Activated CD4-positive, alpha-beta memory T cell treated with anti-CD3 and anti-CD28 coated beads, Interleukin-2, amount 10 ng/mL, durations not matched to agents 7 days and 5 days (primary cell): ENCODE results near the gene WDR7. TPM values are rescaled to one million over a fixed set of nuclear protein-coding genes. Genes with fewer than 3 reads are reported as not detected.
A peak's percentile ranks its signal among the peaks of the same experiment; 100 is the strongest.

Source experiments
- CTCF ChIA-PET: fragments of 350-600 bp; sonication (Branson Sonifier 250); formaldehyde crosslinking; loops from one replicate; lab custom pipeline; 2021; ENCODE audit warnings: antibody characterized with exemption, inconsistent platforms; lab: Charles Lee
- POLR2A ChIA-PET: fragments of 350-600 bp; sonication (Branson Sonifier 250); formaldehyde crosslinking; loops from one replicate; lab custom pipeline; 2021; ENCODE audit warnings: antibody characterized with exemption; lab: Charles Lee
- DNase-seq: peaks from one replicate; pipeline ENCODE4 v3.0.0-alpha.2; 2020
- H3K27ac Mint-ChIP-seq: one replicate; pipeline ENCODE4 v1.8.0; 2021; ENCODE audit warnings: mild to moderate bottlenecking, mixed read lengths
- H3K27me3 Mint-ChIP-seq: one replicate; pipeline ENCODE4 v1.8.0; 2021; ENCODE audit warnings: mixed read lengths
- H3K36me3 Mint-ChIP-seq: one replicate; pipeline ENCODE4 v1.8.0; 2021; ENCODE audit warnings: low read depth, mixed read lengths
- H3K4me1 Mint-ChIP-seq: one replicate; pipeline ENCODE4 v1.8.0; 2021; ENCODE audit warnings: mixed read lengths
- H3K4me3 Mint-ChIP-seq: one replicate; pipeline ENCODE4 v1.8.0; 2021; ENCODE audit warnings: mild to moderate bottlenecking, mixed read lengths
- H3K9me3 Mint-ChIP-seq: one replicate; pipeline ENCODE4 v1.8.0; 2021; ENCODE audit warnings: mixed read lengths
- total RNA-seq, 2 experiments: library from RNA; stranded (reverse); gene quantifications; one replicate each; pipeline ENCODE4 v1.2.3, GENCODE V29; 2021

Gene WDR7
- total RNA-seq, 2 experiments from 2014 or later, result 29.1 to 33.0 TPM

GRCh38 chr18:56709463-56709862 lies 58.3 kb downstream of the WDR7 start:
- Mint-ChIP-seq H3K4me3 (no peak overlapping the region), H3K27me3 (no peaks in the 10 kb centered on the region), H3K36me3 (peaks cover 9% of the 10 kb centered on the region), H3K4me1 (peaks cover 6% of the 10 kb centered on the region), H3K9me3 (no peaks in the 10 kb centered on the region), H3K27ac (no peak overlapping the region)
- peak; percentile 34 for DNase-seq
- ChIA-PET POLR2A (interaction anchor here (1.0 kb wide), 1 partner anchor 58 kb away, joined by 3 read pairs; the partner anchor contains the start of gene WDR7), CTCF (interaction anchor here (0.8 to 1.6 kb wide), 5 partner anchors 8 to 72 kb away, joined by 4 to 10 read pairs (median 6); partner anchors contain the start of genes TXNL1 and WDR7)

- H3K4me3 Mint-ChIP-seq, result no peak overlapping the region
- H3K27me3 Mint-ChIP-seq, result no peaks in the 10 kb centered on the region
- H3K4me1 Mint-ChIP-seq, result peaks cover 16% of the 10 kb centered on the region
- ChIA-PET POLR2A (no interaction called here), CTCF (interaction anchor here (1.3 kb wide), 1 partner anchor 11 kb away, joined by 4 read pairs; no protein-coding TSS in a partner anchor)
- no peaks in the 10 kb centered on the region for H3K9me3 Mint-ChIP-seq
- no peak for DNase-seq
- peaks cover 4% of the 10 kb centered on the region for H3K36me3 Mint-ChIP-seq
- H3K27ac Mint-ChIP-seq, result no peak overlapping the region
These were observed 60.7 kb downstream of the WDR7 start for GRCh38 chr18:56711708-56712445.

- H3K4me1 Mint-ChIP-seq, result peaks cover 21% of the 10 kb centered on the region
- ChIA-PET POLR2A (no interaction called here), CTCF (interaction anchor here (1.3 kb wide), 1 partner anchor 12 kb away, joined by 4 read pairs; no protein-coding TSS in a partner anchor)
- H3K4me3 Mint-ChIP-seq, result no peak overlapping the region
- H3K27me3 Mint-ChIP-seq, result no peaks in the 10 kb centered on the region
- no peak for DNase-seq
- no peak overlapping the region for H3K27ac Mint-ChIP-seq
- H3K36me3 Mint-ChIP-seq, result no peaks in the 10 kb centered on the region
- H3K9me3 Mint-ChIP-seq, result no peaks in the 10 kb centered on the region
These were observed 61.6 kb downstream of the WDR7 start for GRCh38 chr18:56712761-56713160.

- ChIA-PET POLR2A (no interaction called here), CTCF (no interaction called here)
- DNase-seq, result no peak
- H3K4me3 Mint-ChIP-seq, result no peak overlapping the region
- no peak overlapping the region for H3K27ac Mint-ChIP-seq
- H3K27me3 Mint-ChIP-seq, result no peaks in the 10 kb centered on the region
- peaks cover 13% of the 10 kb centered on the region for H3K36me3 Mint-ChIP-seq
- H3K9me3 Mint-ChIP-seq, result no peaks in the 10 kb centered on the region
- H3K4me1 Mint-ChIP-seq, result peaks cover 16% of the 10 kb centered on the region
These were observed 64.0 kb downstream of the WDR7 start for GRCh38 chr18:56715121-56715520.

- CTCF ChIA-PET, result no interaction called here
- POLR2A ChIA-PET, result no interaction called here
- H3K27ac Mint-ChIP-seq, result no peak overlapping the region
- no peaks in the 10 kb centered on the region for H3K9me3 Mint-ChIP-seq
- no peak overlapping the region for H3K4me3 Mint-ChIP-seq
- no peak for DNase-seq
- H3K27me3 Mint-ChIP-seq, result no peaks in the 10 kb centered on the region
- H3K4me1 Mint-ChIP-seq, result peaks cover 16% of the 10 kb centered on the region
- peaks cover 13% of the 10 kb centered on the region for H3K36me3 Mint-ChIP-seq
These were observed 65.6 kb downstream of the WDR7 start for GRCh38 chr18:56716692-56717146.

- Mint-ChIP-seq H3K36me3 (peaks cover 37% of the 10 kb centered on the region), H3K27me3 (no peaks in the 10 kb centered on the region), H3K4me3 (no peak overlapping the region), H3K9me3 (no peaks in the 10 kb centered on the region), H3K27ac (no peak overlapping the region), H3K4me1 (peaks cover 12% of the 10 kb centered on the region)
- POLR2A ChIA-PET, result no interaction called here
- DNase-seq, result no peak
- CTCF ChIA-PET, result interaction anchor here (2.1 kb wide), 1 partner anchor 12 kb away, joined by 6 read pairs; no protein-coding TSS in a partner anchor
These were observed 69.9 kb downstream of the WDR7 start for GRCh38 chr18:56721031-56721430.

GRCh38 chr18:56721491-56721890 lies 70.3 kb downstream of the WDR7 start:
- Mint-ChIP-seq H3K27me3 (no peaks in the 10 kb centered on the region), H3K9me3 (no peaks in the 10 kb centered on the region), H3K27ac (no peak overlapping the region), H3K4me3 (no peak overlapping the region), H3K4me1 (peaks cover 10% of the 10 kb centered on the region), H3K36me3 (peaks cover 37% of the 10 kb centered on the region)
- POLR2A ChIA-PET, result no interaction called here
- CTCF ChIA-PET, result interaction anchor here (2.1 kb wide), 1 partner anchor 13 kb away, joined by 6 read pairs; no protein-coding TSS in a partner anchor
- DNase-seq, result no peak

GRCh38 chr18:56722518-56722917 lies 71.4 kb downstream of the WDR7 start:
- H3K36me3 Mint-ChIP-seq, result peaks cover 46% of the 10 kb centered on the region
- no peak overlapping the region for H3K27ac Mint-ChIP-seq
- no peaks in the 10 kb centered on the region for H3K27me3 Mint-ChIP-seq
- no peaks in the 10 kb centered on the region for H3K9me3 Mint-ChIP-seq
- no peaks in the 10 kb centered on the region for H3K4me1 Mint-ChIP-seq
- H3K4me3 Mint-ChIP-seq, result no peak overlapping the region
- ChIA-PET CTCF (no interaction called here), POLR2A (no interaction called here)
- no peak for DNase-seq

- POLR2A ChIA-PET, result no interaction called here
- peaks cover 49% of the 10 kb centered on the region for H3K36me3 Mint-ChIP-seq
- DNase-seq, result no peak
- H3K9me3 Mint-ChIP-seq, result no peaks in the 10 kb centered on the region
- H3K4me3 Mint-ChIP-seq, result no peak overlapping the region
- no peaks in the 10 kb centered on the region for H3K4me1 Mint-ChIP-seq
- CTCF ChIA-PET, result no interaction called here
- no peaks in the 10 kb centered on the region for H3K27me3 Mint-ChIP-seq
- no peak overlapping the region for H3K27ac Mint-ChIP-seq
These were observed 71.9 kb downstream of the WDR7 start for GRCh38 chr18:56723068-56723467.

GRCh38 chr18:56723706-56724105 lies 72.5 kb downstream of the WDR7 start:
- ChIA-PET CTCF (no interaction called here), POLR2A (no interaction called here)
- Mint-ChIP-seq H3K27me3 (no peaks in the 10 kb centered on the region), H3K4me1 (no peaks in the 10 kb centered on the region), H3K9me3 (no peaks in the 10 kb centered on the region), H3K36me3 (peaks cover 51% of the 10 kb centered on the region), H3K27ac (no peak overlapping the region), H3K4me3 (no peak overlapping the region)
- DNase-seq, result no peak

- Mint-ChIP-seq H3K36me3 (peaks cover 55% of the 10 kb centered on the region), H3K4me1 (no peaks in the 10 kb centered on the region), H3K27ac (no peak overlapping the region), H3K27me3 (no peaks in the 10 kb centered on the region), H3K9me3 (no peaks in the 10 kb centered on the region), H3K4me3 (no peak overlapping the region)
- ChIA-PET CTCF (no interaction called here), POLR2A (no interaction called here)
- no peak for DNase-seq
These were observed 75.7 kb downstream of the WDR7 start for GRCh38 chr18:56726906-56727305.

- POLR2A ChIA-PET, result no interaction called here
These were observed 76.2 kb downstream of the WDR7 start for GRCh38 chr18:56727399-56727798.

GRCh38 chr18:56728741-56729140 lies 77.6 kb downstream of the WDR7 start:
- no peak for DNase-seq
- Mint-ChIP-seq H3K27me3 (no peaks in the 10 kb centered on the region), H3K27ac (no peak overlapping the region), H3K36me3 (peaks cover 44% of the 10 kb centered on the region), H3K4me3 (no peak overlapping the region), H3K9me3 (no peaks in the 10 kb centered on the region), H3K4me1 (no peaks in the 10 kb centered on the region)
- ChIA-PET POLR2A (no interaction called here), CTCF (no interaction called here)

More at GRCh38 chr18:56727399-56727798, 76.2 kb downstream of the WDR7 start:
- Mint-ChIP-seq H3K4me3 (no peak overlapping the region), H3K27me3 (no peaks in the 10 kb centered on the region), H3K4me1 (no peaks in the 10 kb centered on the region), H3K36me3 (peaks cover 53% of the 10 kb centered on the region), H3K9me3 (no peaks in the 10 kb centered on the region), H3K27ac (no peak overlapping the region)
- no peak for DNase-seq
- CTCF ChIA-PET, result no interaction called here
